IMR-90 (cell line): ENCODE data around the gene TIMM17B. TPM values are rescaled to one million over a fixed set of nuclear protein-coding genes. Genes with fewer than 3 reads are reported as not detected.

Source experiments
- ATAC-seq: fragments of 200-7000 bp; cut with Tn5 transposase; 2 replicates; pipeline ENCODE4 v1.9.1; 2020; ENCODE audit warnings: low read depth, mild to moderate bottlenecking, moderate library complexity
- BruUV-seq: library from RNA; stranded (reverse); fragments of 400-500 nt; replicated peaks from 2 replicates; lab custom pipeline; 2021; lab: Mats Ljungman, UMichigan
- CTCF ChIA-PET: fragments of 300-600 bp; formaldehyde crosslinking; extraction: SDS; loops from one replicate; lab custom pipeline; 2021; ENCODE audit warnings: antibody characterized with exemption; lab: Yijun Ruan, JAX
- POLR2A ChIA-PET: fragments of 300-600 bp; sonication (Branson Sonifier 250); formaldehyde crosslinking; loops from one replicate; lab custom pipeline; 2022; ENCODE audit warnings: antibody characterized with exemption; ENCODE audit not compliant: unreplicated experiment; lab: Charles Lee
- DNase-seq: peaks from one replicate; pipeline ENCODE4 v3.0.0; 2013
- H2AFZ ChIP-seq: replicated peaks from 2 replicates; pipeline ENCODE3; 2013; ENCODE audit warnings: low read length, mild to moderate bottlenecking; ENCODE audit not compliant: poor library complexity
- H2AK5ac ChIP-seq: 2 replicates; pipeline ENCODE4 v1.6.1; 2013; ENCODE audit warnings: low read depth, low read length, inconsistent platforms
- H2AK9ac ChIP-seq: replicated peaks from 2 replicates; pipeline ENCODE3; 2013; ENCODE audit warnings: mild to moderate bottlenecking, low read depth, low read length, moderate library complexity; ENCODE audit not compliant: poor library complexity
- H2BK120ac ChIP-seq: 2 replicates; pipeline ENCODE4 v1.6.1; 2013; ENCODE audit warnings: low read depth, low read length, inconsistent platforms
- H2BK15ac ChIP-seq: 3 replicates; pipeline ENCODE4 v1.6.1; 2013; ENCODE audit warnings: low read depth, low read length, inconsistent platforms
- H2BK20ac ChIP-seq: 2 replicates; pipeline ENCODE4 v1.6.1; 2013; ENCODE audit warnings: low read depth, mild to moderate bottlenecking, inconsistent platforms, low read length, moderate library complexity
- H2BK5ac ChIP-seq: 2 replicates; pipeline ENCODE4 v1.6.1; 2013; ENCODE audit warnings: mild to moderate bottlenecking, low read depth, low read length, inconsistent platforms; ENCODE audit not compliant: poor library complexity, severe bottlenecking
- H3K14ac ChIP-seq: replicated peaks from 2 replicates; pipeline ENCODE4 v1.6.1; 2013; ENCODE audit warnings: low read depth, low read length, inconsistent platforms
- H3K18ac ChIP-seq: 2 replicates; pipeline ENCODE4 v1.6.1; 2013; ENCODE audit warnings: low read depth, low read length, control low read depth
- H3K23ac ChIP-seq: 2 replicates; pipeline ENCODE4 v1.6.1; 2013; ENCODE audit warnings: low read depth, low read length, inconsistent platforms
- H3K27ac ChIP-seq: 2 replicates; pipeline ENCODE4 v1.5.1; 2013; ENCODE audit warnings: mild to moderate bottlenecking, control low read depth, low read length; ENCODE audit not compliant: insufficient read depth
- H3K27me3 ChIP-seq: 2 replicates; pipeline ENCODE4 v1.6.1; 2013; ENCODE audit warnings: low read length; ENCODE audit not compliant: control insufficient read depth, insufficient read depth
- H3K36me3 ChIP-seq: 2 replicates; pipeline ENCODE4 v1.6.1; 2013; ENCODE audit warnings: low read length, mixed read lengths; ENCODE audit not compliant: control insufficient read depth, insufficient read depth
- H3K4ac ChIP-seq: 2 replicates; pipeline ENCODE4 v1.6.1; 2013; ENCODE audit warnings: low read depth, low read length, inconsistent platforms
- H3K4me1 ChIP-seq: 2 replicates; pipeline ENCODE4 v1.6.1; 2013; ENCODE audit warnings: low read length, mixed read lengths; ENCODE audit not compliant: control insufficient read depth, insufficient read depth
- H3K4me2 ChIP-seq: 2 replicates; pipeline ENCODE4 v1.6.1; 2013; ENCODE audit warnings: low read depth, mild to moderate bottlenecking, control low read depth, low read length, moderate library complexity
- H3K4me3 ChIP-seq: 2 replicates; pipeline ENCODE4 v1.5.1; 2013; ENCODE audit warnings: low read depth, mild to moderate bottlenecking, control low read depth, low read length, moderate library complexity; ENCODE audit not compliant: insufficient read depth
- H3K56ac ChIP-seq: 2 replicates; pipeline ENCODE4 v1.6.1; 2013; ENCODE audit warnings: low read length, inconsistent platforms; ENCODE audit not compliant: insufficient read depth; ENCODE audit errors: extremely low read depth
- H3K79me1 ChIP-seq, 2 experiments: 2 replicates each; pipeline ENCODE4 v1.6.1; 2013; ENCODE audit warnings: low read length in 2 of 2, inconsistent platforms in 1 of 2, low read depth in 1 of 2
- H3K9ac ChIP-seq: 2 replicates; pipeline ENCODE4 v1.6.1; 2013; ENCODE audit warnings: low read depth, low read length, control low read depth
- H3K9me1 ChIP-seq: 2 replicates; pipeline ENCODE4 v1.6.1; 2013; ENCODE audit warnings: low read length, inconsistent platforms; ENCODE audit not compliant: insufficient read depth
- H3K9me3 ChIP-seq: 2 replicates; pipeline ENCODE4 v1.6.1; 2013; ENCODE audit warnings: low read length; ENCODE audit not compliant: control insufficient read depth, insufficient read depth
- H4K20me1 ChIP-seq: 2 replicates; pipeline ENCODE4 v1.6.1; 2013; ENCODE audit warnings: low read length, inconsistent platforms; ENCODE audit not compliant: insufficient read depth
- H4K5ac ChIP-seq: 2 replicates; pipeline ENCODE4 v1.6.1; 2013; ENCODE audit warnings: mild to moderate bottlenecking, low read depth, low read length, control low read depth
- H4K8ac ChIP-seq, 2 experiments: 2 replicates each; pipeline ENCODE4 v1.6.1; 2013; ENCODE audit warnings: low read depth in 2 of 2, low read length in 2 of 2, control low read depth in 1 of 2, inconsistent platforms in 1 of 2
- H4K91ac ChIP-seq: 2 replicates; pipeline ENCODE4 v1.6.1; 2013; ENCODE audit warnings: low read depth, low read length, inconsistent platforms; ENCODE audit not compliant: insufficient read depth
- BHLHE40 ChIP-seq: fragments of 150-350 bp; IDR thresholded peaks from 2 replicates; pipeline ENCODE4 v1.6.1; 2016; ENCODE audit warnings: mild to moderate bottlenecking, low read depth, low read length
- CEBPB ChIP-seq: IDR thresholded peaks from 2 replicates; pipeline ENCODE4 v1.6.1; 2012; ENCODE audit warnings: low read depth, low read length, improper control_type of control experiment
- CHD1 ChIP-seq: IDR thresholded peaks from 2 replicates; pipeline ENCODE4 v1.6.1; 2012; ENCODE audit warnings: low read depth, low read length, improper control_type of control experiment
- FOS ChIP-seq: fragments of 150-350 bp; IDR thresholded peaks from 2 replicates; pipeline ENCODE4 v1.6.1; 2016; ENCODE audit warnings: low read depth, low read length
- MAFK ChIP-seq: IDR thresholded peaks from 2 replicates; pipeline ENCODE4 v1.6.1; 2012; ENCODE audit warnings: low read depth, low read length, improper control_type of control experiment
- MAZ ChIP-seq: IDR thresholded peaks from 2 replicates; pipeline ENCODE4 v1.6.1; 2012; ENCODE audit warnings: low read depth, mild to moderate bottlenecking, low read length, improper control_type of control experiment, moderate library complexity, borderline replicate concordance
- MXI1 ChIP-seq: IDR thresholded peaks from 2 replicates; pipeline ENCODE4 v1.6.1; 2012; ENCODE audit warnings: low read depth, mild to moderate bottlenecking, low read length, moderate library complexity, borderline replicate concordance
- NFE2L2 ChIP-seq: fragments of 150-350 bp; IDR thresholded peaks from 2 replicates; pipeline ENCODE4 v1.6.1; 2016; ENCODE audit warnings: low read depth, mild to moderate bottlenecking, low read length
- POLR2A ChIP-seq: IDR thresholded peaks from 2 replicates; pipeline ENCODE4 v1.6.1; 2012; ENCODE audit warnings: mild to moderate bottlenecking, low read depth, low read length
- RAD21 ChIP-seq: IDR thresholded peaks from 2 replicates; pipeline ENCODE4 v1.6.1; 2012; ENCODE audit warnings: low read length, improper control_type of control experiment
- RCOR1 ChIP-seq: IDR thresholded peaks from 2 replicates; pipeline ENCODE4 v1.6.1; 2012; ENCODE audit warnings: mild to moderate bottlenecking, low read length, improper control_type of control experiment; ENCODE audit not compliant: insufficient replicate concordance
- RFX5 ChIP-seq: IDR thresholded peaks from 2 replicates; pipeline ENCODE4 v1.8.0; 2012; ENCODE audit warnings: low read depth, mild to moderate bottlenecking, low read length, moderate library complexity
- SMC3 ChIP-seq: fragments of 150-350 bp; IDR thresholded peaks from 2 replicates; pipeline ENCODE4 v1.6.1; 2016; ENCODE audit warnings: low read depth, mild to moderate bottlenecking, antibody characterized with exemption, low read length, moderate library complexity
- USF2 ChIP-seq: fragments of 150-350 bp; IDR thresholded peaks from 2 replicates; pipeline ENCODE4 v1.6.1; 2017; ENCODE audit warnings: mild to moderate bottlenecking, antibody characterized with exemption, low read length, low read depth
- WGBS, 2 experiments: methylation state at CpG; one replicate each; pipeline versions ENCODE4 v1.1.5 to v1.1.7; 2013; ENCODE audit warnings: missing lambda C conversion rate in 2 of 2; ENCODE audit not compliant: insufficient read length in 1 of 2; ENCODE audit errors: extremely low coverage in 2 of 2; 5-methylcytosine and 5-hydroxymethylcytosine counted together
- dilution Hi-C: fragments of 300-500 bp; cut with HindIII; formaldehyde crosslinking; loops from one replicate; pipeline ENCODE4 v1.14.3; 2018; ENCODE audit warnings: low sequenced_read_pairs; ENCODE audit not compliant: unreplicated experiment
- in situ Hi-C: fragments of 300-500 bp; cut with MboI; formaldehyde crosslinking; loops from 3 replicates; pipeline ENCODE4 v1.14.3; 2019; ENCODE audit warnings: low sequenced_read_pairs, inconsistent platforms, mixed read lengths
- intact Hi-C: fragments of 100-400 bp; cut with micrococcal nuclease; formaldehyde crosslinking; loops from 2 replicates; pipeline ENCODE4 v1.10.0; 2022
- polyA plus RNA-seq, 3 experiments: library from polyadenylated mRNA; depleted of rRNA; stranded (reverse); fragments of >200 nt; gene quantifications; 2 replicates each; pipeline ENCODE4 v1.2.3, GENCODE V29; 2012; ENCODE audit warnings: low replicate concordance in 1 of 3
- total RNA-seq: library from RNA; depleted of rRNA; stranded (reverse); fragments of >200 nt; gene quantifications from 2 replicates; pipeline ENCODE4 v1.2.3, GENCODE V29; 2012
- TF ChIP-seq, protein P1 (sequence below): conservative IDR thresholded peaks from 2 replicates; pipeline ENCODE4 v1.5.1; 2012; ENCODE audit warnings: mild to moderate bottlenecking, low read depth, low read length, improper control_type of control experiment
- TF ChIP-seq, protein P2 (sequence below): fragments of 150-350 bp; IDR thresholded peaks from 2 replicates; pipeline ENCODE4 v1.6.1; 2016; ENCODE audit warnings: low read depth, mild to moderate bottlenecking, low read length, moderate library complexity, borderline replicate concordance

Gene TIMM17B
- total and polyA plus RNA-seq, 2 of the 4 experiments (the other 2 are of a cell fraction), result 28.7 to 73.6 TPM

- Histone ChIP-seq H3K27me3 (no peaks in the 10 kb centered on the region), H4K5ac (no peak overlapping the region), H3K4me1 (0 out of 2 replicates have a peak, but pooled peaks cover 2% of the 10 kb centered on the region), H2BK20ac (no peak overlapping the region), H3K9ac (peak overlapping the region; percentile 80), H2AK5ac (no peak overlapping the region), H4K91ac (no peak overlapping the region), H3K9me3 (no peaks in the 10 kb centered on the region), H3K9me1 (0 out of 2 replicates have a peak, but pooled peaks cover 7% of the 10 kb centered on the region), H4K20me1 (peaks cover 6% of the 10 kb centered on the region; the same call in 1 of the 2 replicates), H2BK15ac (no peak overlapping the region), H3K23ac (peak overlapping the region; percentile 14; the same call in 1 of the 2 replicates), H4K8ac (peak overlapping the region in 1 of 2 experiments; percentile 27; a peak in 1 of 4 replicates), H2BK5ac (peak overlapping the region; percentile 6), H3K4me2 (peak overlapping the region; percentile 93), H3K27ac (peak overlapping the region; percentile 81; the same call in 1 of the 2 replicates), H3K56ac (peak overlapping the region; percentile 54; the same call in 1 of the 2 replicates), H2AK9ac (no peak overlapping the region), H3K18ac (no peak overlapping the region), H2BK120ac (no peak overlapping the region), H3K14ac (peak overlapping the region; percentile 46; the same call in 1 of the 2 replicates), H3K4ac (peak overlapping the region; percentile 14), H3K36me3 (peaks cover 3% of the 10 kb centered on the region), H3K79me1 (peaks cover 6 to 27% of the 10 kb centered on the region in 2 experiments), H2AFZ (peak overlapping the region; percentile 98), H3K4me3 (peak overlapping the region; percentile 78)
- intact Hi-C loops (no loop called here), dilution Hi-C loops (no loop called here), in situ Hi-C loops (no loop called here)
- no peak for ATAC-seq
- no TSS peak for BruUV-seq
- no CpG with 5 or more reads among the region's 9 CpGs for WGBS, 2 experiments
- no peak for DNase-seq
- TF ChIP-seq POLR2A (no peak), USF2 (no peak), RFX5 (no peak), RAD21 (no peak), MAZ (no peak), MXI1 (no peak), FOS (no peak), RCOR1 (no peak), MAFK (no peak), SMC3 (no peak), CEBPB (no peak), BHLHE40 (no peak), NFE2L2 (no peak), CHD1 (no peak)
- TF ChIP-seq, protein P1, sequence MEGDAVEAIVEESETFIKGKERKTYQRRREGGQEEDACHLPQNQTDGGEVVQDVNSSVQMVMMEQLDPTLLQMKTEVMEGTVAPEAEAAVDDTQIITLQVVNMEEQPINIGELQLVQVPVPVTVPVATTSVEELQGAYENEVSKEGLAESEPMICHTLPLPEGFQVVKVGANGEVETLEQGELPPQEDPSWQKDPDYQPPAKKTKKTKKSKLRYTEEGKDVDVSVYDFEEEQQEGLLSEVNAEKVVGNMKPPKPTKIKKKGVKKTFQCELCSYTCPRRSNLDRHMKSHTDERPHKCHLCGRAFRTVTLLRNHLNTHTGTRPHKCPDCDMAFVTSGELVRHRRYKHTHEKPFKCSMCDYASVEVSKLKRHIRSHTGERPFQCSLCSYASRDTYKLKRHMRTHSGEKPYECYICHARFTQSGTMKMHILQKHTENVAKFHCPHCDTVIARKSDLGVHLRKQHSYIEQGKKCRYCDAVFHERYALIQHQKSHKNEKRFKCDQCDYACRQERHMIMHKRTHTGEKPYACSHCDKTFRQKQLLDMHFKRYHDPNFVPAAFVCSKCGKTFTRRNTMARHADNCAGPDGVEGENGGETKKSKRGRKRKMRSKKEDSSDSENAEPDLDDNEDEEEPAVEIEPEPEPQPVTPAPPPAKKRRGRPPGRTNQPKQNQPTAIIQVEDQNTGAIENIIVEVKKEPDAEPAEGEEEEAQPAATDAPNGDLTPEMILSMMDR, result no peak
- TF ChIP-seq, protein P2, sequence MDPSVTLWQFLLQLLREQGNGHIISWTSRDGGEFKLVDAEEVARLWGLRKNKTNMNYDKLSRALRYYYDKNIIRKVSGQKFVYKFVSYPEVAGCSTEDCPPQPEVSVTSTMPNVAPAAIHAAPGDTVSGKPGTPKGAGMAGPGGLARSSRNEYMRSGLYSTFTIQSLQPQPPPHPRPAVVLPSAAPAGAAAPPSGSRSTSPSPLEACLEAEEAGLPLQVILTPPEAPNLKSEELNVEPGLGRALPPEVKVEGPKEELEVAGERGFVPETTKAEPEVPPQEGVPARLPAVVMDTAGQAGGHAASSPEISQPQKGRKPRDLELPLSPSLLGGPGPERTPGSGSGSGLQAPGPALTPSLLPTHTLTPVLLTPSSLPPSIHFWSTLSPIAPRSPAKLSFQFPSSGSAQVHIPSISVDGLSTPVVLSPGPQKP, result no peak
- ChIA-PET POLR2A (no interaction called here), CTCF (no interaction called here)
These were observed 957 bp downstream of the TIMM17B start for GRCh38 chrX:48896611-48897011.
